SU-DHL-6 (cell line): ENCODE data around the gene CCDC61.

Experiments
- H2AFZ ChIP-seq: fragments of 200-600 bp; sonication (generic); 2 replicates; pipeline ENCODE4 v1.6.1; 2014; ENCODE audit warnings: low read depth, mild to moderate bottlenecking, moderate library complexity, mixed read lengths, antibody characterized with exemption, low read length; ENCODE audit not compliant: severe bottlenecking
- H3F3A ChIP-seq: fragments of 200-600 bp; shearing (Covaris generic); 2 replicates; pipeline ENCODE4 v1.6.0; 2016; ENCODE audit warnings: antibody characterized with exemption, mild to moderate bottlenecking; ENCODE audit not compliant: insufficient read depth
- H3K27ac ChIP-seq: fragments of 200-600 bp; sonication (generic); 2 replicates; pipeline ENCODE4 v1.5.1; 2016; ENCODE audit warnings: low read depth, mild to moderate bottlenecking, low read length, moderate library complexity, mixed read lengths
- H3K27me3 ChIP-seq: fragments of 200-600 bp; sonication (generic), shearing (Covaris generic); 2 replicates; pipeline ENCODE4 v1.6.0; 2014; ENCODE audit warnings: mild to moderate bottlenecking, low read length
- H3K36me3 ChIP-seq: fragments of 200-600 bp; sonication (generic); 2 replicates; pipeline ENCODE4 v1.6.1; 2014; ENCODE audit warnings: mild to moderate bottlenecking, low read length, mixed read lengths
- H3K4me2 ChIP-seq: fragments of 300-600, 200-600 bp; shearing (Covaris generic), sonication (generic); 2 replicates; pipeline ENCODE4 v1.6.0; 2014; ENCODE audit warnings: low read length, low read depth, mild to moderate bottlenecking; ENCODE audit not compliant: poor library complexity, severe bottlenecking
- H3K4me3 ChIP-seq: fragments of 200-600 bp; sonication (generic); 2 replicates; pipeline ENCODE4 v1.5.1; 2014; ENCODE audit warnings: antibody characterized with exemption, low read length, mild to moderate bottlenecking, mixed read lengths; ENCODE audit not compliant: insufficient read depth, poor library complexity, severe bottlenecking
- H3K79me2 ChIP-seq: fragments of 200-600 bp; sonication (generic); 2 replicates; pipeline ENCODE4 v1.6.1; 2014; ENCODE audit warnings: mild to moderate bottlenecking, low read length, moderate library complexity; ENCODE audit not compliant: insufficient read depth
- H3K9ac ChIP-seq: fragments of 200-600 bp; sonication (generic); 2 replicates; pipeline ENCODE4 v1.7.0; 2014; ENCODE audit warnings: mild to moderate bottlenecking, low read length
- H3K9me2 ChIP-seq: fragments of 200-600 bp; sonication (generic); replicated peaks from 2 replicates; pipeline ENCODE4 v1.6.1; 2014; ENCODE audit warnings: low read length; ENCODE audit not compliant: insufficient read depth
- H3K9me3 ChIP-seq: fragments of 200-600 bp; sonication (generic); 2 replicates; pipeline ENCODE4 v1.6.1; 2014; ENCODE audit warnings: low read length, mixed read lengths; ENCODE audit not compliant: insufficient read depth
- H4K20me1 ChIP-seq: fragments of 200-600 bp; sonication (generic); 2 replicates; pipeline ENCODE4 v1.6.1; 2014; ENCODE audit warnings: low read depth, mild to moderate bottlenecking, antibody characterized with exemption, low read length, moderate library complexity, mixed read lengths
- CTCF ChIP-seq: fragments of 200-600 bp; sonication (generic); IDR thresholded peaks from one replicate; pipeline ENCODE4 v1.5.1; 2017; ENCODE audit warnings: antibody characterized with exemption, mild to moderate bottlenecking, low read length, moderate library complexity; ENCODE audit not compliant: insufficient read depth, poor library complexity, severe bottlenecking
- EZH2phosphoT487 ChIP-seq: fragments of 200-600 bp; sonication (generic), shearing (Covaris generic); conservative IDR thresholded peaks from 2 replicates; pipeline ENCODE4 v1.6.1; 2018; ENCODE audit warnings: mild to moderate bottlenecking, antibody characterized with exemption, low read length, moderate library complexity, mixed read lengths

The CCDC61 gene

DNA sequence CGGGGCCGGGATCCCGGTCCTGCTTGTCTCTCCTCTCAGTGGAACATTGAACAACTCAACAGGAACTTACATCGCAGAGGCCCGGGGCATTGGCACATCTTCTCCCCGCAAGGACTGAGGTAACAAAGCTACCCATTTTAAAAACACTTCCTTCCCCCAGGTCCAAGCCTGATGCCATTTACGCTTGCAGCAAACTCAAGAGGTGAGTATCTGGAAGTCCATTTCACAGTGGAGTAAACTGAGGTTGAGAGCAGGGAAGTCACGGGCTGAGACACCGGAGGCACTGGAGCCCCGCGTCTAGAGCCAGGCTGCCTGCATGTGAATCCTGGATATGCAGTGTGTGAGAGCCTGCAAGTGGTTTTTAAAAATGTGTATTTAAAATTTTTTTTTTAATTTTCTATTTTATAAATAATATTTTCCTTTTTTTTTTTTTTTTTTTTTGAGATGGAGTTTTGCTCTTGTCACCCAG, 28.1 kb downstream of the CCDC61 start:
- Histone ChIP-seq H3K27me3 (no peaks in the 10 kb centered on the region), H3K27ac (no peak overlapping the region), H3K9me2 (no peaks in the 10 kb centered on the region), H3K4me3 (no peak overlapping the region), H2AFZ (no peak overlapping the region), H4K20me1 (no peaks in the 10 kb centered on the region), H3K79me2 (no peaks in the 10 kb centered on the region), H3K9ac (no peak overlapping the region), H3K36me3 (no peaks in the 10 kb centered on the region), H3F3A (no peaks in the 10 kb centered on the region), H3K4me2 (no peak overlapping the region), H3K9me3 (no peaks in the 10 kb centered on the region)
- no peak for TF ChIP-seq CTCF
- TF ChIP-seq EZH2phosphoT487: no peak

GRCh38 chr19:46025835-46026234, 30.6 kb downstream of the CCDC61 start:
- Histone ChIP-seq H3K9me2 (no peaks in the 10 kb centered on the region), H3K27ac (no peak overlapping the region), H3K9ac (no peak overlapping the region), H2AFZ (no peak overlapping the region), H3K4me3 (no peak overlapping the region), H3K27me3 (no peaks in the 10 kb centered on the region), H3K36me3 (no peaks in the 10 kb centered on the region), H3K79me2 (no peaks in the 10 kb centered on the region), H3K4me2 (no peak overlapping the region), H4K20me1 (no peaks in the 10 kb centered on the region), H3F3A (no peaks in the 10 kb centered on the region), H3K9me3 (no peaks in the 10 kb centered on the region)
- TF ChIP-seq CTCF: no peak
- no peak for TF ChIP-seq EZH2phosphoT487

DNA sequence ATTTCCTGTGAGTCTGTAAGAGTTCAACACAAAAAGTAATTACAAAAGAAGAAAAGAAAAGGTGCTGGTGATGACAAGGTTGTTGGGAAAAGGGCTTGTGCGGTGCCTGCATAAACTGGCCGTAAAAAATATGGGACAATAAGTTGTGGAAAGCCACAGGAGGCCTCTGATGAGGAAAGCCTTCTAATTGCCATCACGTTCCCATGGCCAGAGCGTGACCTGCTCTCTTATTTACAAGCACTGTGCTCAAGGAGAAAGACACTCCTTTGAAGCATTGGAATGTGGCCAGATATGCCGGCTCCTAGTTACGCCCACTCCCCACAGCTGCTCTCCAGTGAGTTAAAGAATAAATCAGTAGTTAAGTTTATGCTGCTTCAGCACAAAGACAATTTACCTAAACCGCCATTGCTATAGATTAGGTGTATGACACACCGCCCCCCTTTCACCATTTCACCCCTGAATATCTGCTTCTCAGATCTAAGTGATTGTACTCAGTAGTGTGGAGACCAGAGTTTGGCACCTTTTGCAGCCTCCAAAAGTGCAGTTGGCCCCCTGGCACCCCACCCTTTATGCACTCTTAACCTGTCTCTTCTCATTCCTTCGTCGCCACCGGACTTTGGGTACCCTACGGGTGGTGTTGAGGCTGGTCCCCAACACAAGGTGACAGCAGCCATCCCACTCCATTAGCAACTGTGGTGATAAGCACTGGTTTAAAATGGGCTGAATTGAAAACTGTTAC, 35.7 kb downstream of the CCDC61 start:
- TF ChIP-seq CTCF (no peak), EZH2phosphoT487 (no peak)
- no peak overlapping the region for H3K27ac ChIP-seq
- H3K9ac ChIP-seq: no peak overlapping the region
- H3K9me2 ChIP-seq: no peaks in the 10 kb centered on the region
- no peak overlapping the region for H3K4me3 ChIP-seq
- no peak overlapping the region for H2AFZ ChIP-seq
- H3F3A ChIP-seq: no peaks in the 10 kb centered on the region
- no peaks in the 10 kb centered on the region for H3K36me3 ChIP-seq
- H3K9me3 ChIP-seq: peaks cover 5% of the 10 kb centered on the region; the same call in 1 of the 2 replicates
- no peaks in the 10 kb centered on the region for H4K20me1 ChIP-seq
- H3K79me2 ChIP-seq: no peaks in the 10 kb centered on the region
- H3K4me2 ChIP-seq: no peak overlapping the region
- no peaks in the 10 kb centered on the region for H3K27me3 ChIP-seq
